H1 (cell line): ENCODE measurements around the gene GNB1.

Experiments used
- CBX8 ChIP-seq: fragments of 300-800, 300-1000 bp; sonication (generic); IDR thresholded peaks from 2 replicates; pipeline ENCODE4 v1.7.1; 2016; ENCODE audit warnings: low read depth, low read length, borderline replicate concordance
- CEBPB ChIP-seq: IDR thresholded peaks from 2 replicates; pipeline ENCODE4 v1.6.1; 2012; ENCODE audit warnings: low read depth, low read length
- CREB1 ChIP-seq: IDR thresholded peaks from 2 replicates; pipeline ENCODE4 v1.6.1; 2012; ENCODE audit warnings: inconsistent platforms
- EP300 ChIP-seq, 2 experiments: IDR thresholded peaks; 1 replicate in 1 of 2; 2 replicates in 1 of 2; pipeline ENCODE4 v1.6.1; 2011 to 2012; ENCODE audit warnings: low read depth in 2 of 2, low read length in 2 of 2, mild to moderate bottlenecking in 2 of 2, borderline replicate concordance in 1 of 2, inconsistent platforms in 1 of 2, moderate library complexity in 1 of 2
- EZH2 ChIP-seq: fragments of 200-600 bp; sonication (generic); IDR thresholded peaks from 2 replicates; pipeline ENCODE4 v1.7.1; 2012; ENCODE audit warnings: low read depth, mild to moderate bottlenecking, moderate library complexity, low read length, inconsistent platforms; ENCODE audit not compliant: severe bottlenecking
- JUND ChIP-seq: IDR thresholded peaks from 2 replicates; pipeline ENCODE4 v1.6.1; 2011; ENCODE audit warnings: mild to moderate bottlenecking, improper control_type of control experiment, low read length
- POLR2A ChIP-seq, 2 experiments: IDR thresholded peaks; 1 replicate in 1 of 2; 2 replicates in 1 of 2; pipeline ENCODE4 v1.6.1; 2011; ENCODE audit warnings: low read depth in 2 of 2, low read length in 2 of 2, mild to moderate bottlenecking in 2 of 2; ENCODE audit errors: control extremely low read depth in 1 of 2
- SIN3A ChIP-seq, 2 experiments: IDR thresholded peaks in 1 of 2; conservative IDR thresholded peaks in 1 of 2; 2 replicates each; pipeline ENCODE4 v1.6.1; 2011 to 2012; ENCODE audit warnings: low read length in 2 of 2, improper control_type of control experiment in 1 of 2, low read depth in 1 of 2, mild to moderate bottlenecking in 1 of 2
- SIRT6 ChIP-seq: IDR thresholded peaks from one replicate; pipeline ENCODE4 v1.7.1; 2012; ENCODE audit warnings: low read length, inconsistent platforms
- SP2 ChIP-seq: IDR thresholded peaks from 2 replicates; pipeline ENCODE4 v1.6.1; 2012; ENCODE audit warnings: mild to moderate bottlenecking, low read length, inconsistent platforms
- TBP ChIP-seq: IDR thresholded peaks from 2 replicates; pipeline ENCODE4 v1.6.1; 2011; ENCODE audit warnings: low read depth, low read length, improper control_type of control experiment
- TEAD4 ChIP-seq: IDR thresholded peaks from 2 replicates; pipeline ENCODE4 v1.6.1; 2012; ENCODE audit warnings: low read depth, low read length, inconsistent platforms, mixed read lengths
- TF ChIP-seq, protein P1 (sequence below), 3 experiments: IDR thresholded peaks; 1 replicate in 2 of 3; 2 replicates in 1 of 3; pipeline versions ENCODE4 v1.5.1 to v1.6.1; 2011; ENCODE audit warnings: low read length in 3 of 3, mild to moderate bottlenecking in 3 of 3, inconsistent platforms in 2 of 3, low read depth in 1 of 3, moderate library complexity in 1 of 3; ENCODE audit not compliant: insufficient read depth in 1 of 3; ENCODE audit errors: control extremely low read depth in 1 of 3

GRCh38 chr1:1917304-1917976, 26.6 kb upstream of the GNB1 start:
- TF ChIP-seq TBP (no peak), SIRT6 (no peak), EP300 (IDR thresholded peaks at IDR 0.05; ENCODE audit: borderline replicate concordance in 1 of 2, low read depth in 2 of 2, low read length in 2 of 2) (no peak), CBX8 (no peak), SP2 (no peak), EZH2 (no peak), SIN3A (conservative IDR thresholded peaks at IDR 0.05 in 1 of 2, IDR thresholded peaks at IDR 0.05 in 1 of 2; ENCODE audit: low read depth in 1 of 2, low read length in 2 of 2) (no peak), JUND (no peak), CEBPB (no peak), POLR2A (IDR thresholded peaks at IDR 0.05; ENCODE audit: control extremely low read depth in 1 of 2, low read depth in 2 of 2, low read length in 2 of 2) (no peak), CREB1 (no peak), TEAD4 (no peak)
- TF ChIP-seq, protein P1, sequence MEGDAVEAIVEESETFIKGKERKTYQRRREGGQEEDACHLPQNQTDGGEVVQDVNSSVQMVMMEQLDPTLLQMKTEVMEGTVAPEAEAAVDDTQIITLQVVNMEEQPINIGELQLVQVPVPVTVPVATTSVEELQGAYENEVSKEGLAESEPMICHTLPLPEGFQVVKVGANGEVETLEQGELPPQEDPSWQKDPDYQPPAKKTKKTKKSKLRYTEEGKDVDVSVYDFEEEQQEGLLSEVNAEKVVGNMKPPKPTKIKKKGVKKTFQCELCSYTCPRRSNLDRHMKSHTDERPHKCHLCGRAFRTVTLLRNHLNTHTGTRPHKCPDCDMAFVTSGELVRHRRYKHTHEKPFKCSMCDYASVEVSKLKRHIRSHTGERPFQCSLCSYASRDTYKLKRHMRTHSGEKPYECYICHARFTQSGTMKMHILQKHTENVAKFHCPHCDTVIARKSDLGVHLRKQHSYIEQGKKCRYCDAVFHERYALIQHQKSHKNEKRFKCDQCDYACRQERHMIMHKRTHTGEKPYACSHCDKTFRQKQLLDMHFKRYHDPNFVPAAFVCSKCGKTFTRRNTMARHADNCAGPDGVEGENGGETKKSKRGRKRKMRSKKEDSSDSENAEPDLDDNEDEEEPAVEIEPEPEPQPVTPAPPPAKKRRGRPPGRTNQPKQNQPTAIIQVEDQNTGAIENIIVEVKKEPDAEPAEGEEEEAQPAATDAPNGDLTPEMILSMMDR (IDR thresholded peaks at IDR 0.05; ENCODE audit: control extremely low read depth in 1 of 3, insufficient read depth in 1 of 3, low read depth in 1 of 3, low read length in 3 of 3), result no peak
